Hepatocyte (in vitro differentiated cells): ENCODE data around the gene COG1.

ENCODE experiments used
- EZH2 ChIP-seq: fragments of 200-600 bp; sonication (generic); IDR thresholded peaks from 2 replicates; pipeline ENCODE4 v1.6.1; 2016; ENCODE audit warnings: antibody characterized with exemption, mild to moderate bottlenecking, borderline replicate concordance
- EZH2phosphoT487 ChIP-seq: fragments of 200-600 bp; sonication (generic); IDR thresholded peaks from one replicate; pipeline ENCODE4 v1.6.1; 2018; ENCODE audit warnings: antibody characterized with exemption, mild to moderate bottlenecking, low read depth, moderate library complexity; ENCODE audit not compliant: unreplicated experiment, severe bottlenecking
- TF ChIP-seq, protein P1 (sequence below): fragments of 200-600 bp; sonication (generic); IDR thresholded peaks from 2 replicates; pipeline ENCODE4 v1.5.1; 2016; ENCODE audit warnings: antibody characterized with exemption, mild to moderate bottlenecking; ENCODE audit not compliant: poor library complexity

DNA sequence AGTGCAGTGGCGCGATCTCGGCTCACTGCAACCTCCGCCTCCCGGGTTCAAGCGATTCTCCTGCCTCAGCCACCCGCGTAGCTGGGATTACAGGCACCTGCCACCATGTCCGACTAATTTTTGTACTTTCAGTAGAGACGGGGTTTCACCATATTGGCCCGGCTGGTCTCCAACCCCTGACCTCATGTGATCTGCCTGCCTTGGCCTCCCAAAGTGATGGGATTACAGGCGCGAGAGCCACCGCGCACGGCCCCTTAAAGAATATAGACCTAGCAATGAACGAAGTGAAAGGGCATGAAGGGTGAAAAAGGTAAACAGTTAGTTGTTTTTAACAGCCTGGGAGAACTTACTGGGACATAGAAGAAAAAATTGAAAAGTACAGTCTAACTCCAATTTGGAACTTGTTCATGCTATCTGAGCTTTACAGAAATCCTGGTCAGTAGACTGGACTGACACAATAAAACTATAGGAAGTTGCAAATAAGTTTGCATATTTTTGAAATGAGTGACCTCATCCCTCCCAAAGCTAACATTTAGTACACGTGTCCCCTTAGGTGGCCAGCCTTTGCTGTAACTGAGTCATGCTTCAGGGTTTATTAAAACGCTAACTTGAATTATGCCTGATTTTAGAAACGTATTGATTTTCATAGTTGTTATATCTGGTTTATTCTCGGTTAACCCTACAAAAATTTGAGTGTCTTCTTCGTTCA, 1.8 kb downstream of the COG1 start:
- TF ChIP-seq, protein P1, sequence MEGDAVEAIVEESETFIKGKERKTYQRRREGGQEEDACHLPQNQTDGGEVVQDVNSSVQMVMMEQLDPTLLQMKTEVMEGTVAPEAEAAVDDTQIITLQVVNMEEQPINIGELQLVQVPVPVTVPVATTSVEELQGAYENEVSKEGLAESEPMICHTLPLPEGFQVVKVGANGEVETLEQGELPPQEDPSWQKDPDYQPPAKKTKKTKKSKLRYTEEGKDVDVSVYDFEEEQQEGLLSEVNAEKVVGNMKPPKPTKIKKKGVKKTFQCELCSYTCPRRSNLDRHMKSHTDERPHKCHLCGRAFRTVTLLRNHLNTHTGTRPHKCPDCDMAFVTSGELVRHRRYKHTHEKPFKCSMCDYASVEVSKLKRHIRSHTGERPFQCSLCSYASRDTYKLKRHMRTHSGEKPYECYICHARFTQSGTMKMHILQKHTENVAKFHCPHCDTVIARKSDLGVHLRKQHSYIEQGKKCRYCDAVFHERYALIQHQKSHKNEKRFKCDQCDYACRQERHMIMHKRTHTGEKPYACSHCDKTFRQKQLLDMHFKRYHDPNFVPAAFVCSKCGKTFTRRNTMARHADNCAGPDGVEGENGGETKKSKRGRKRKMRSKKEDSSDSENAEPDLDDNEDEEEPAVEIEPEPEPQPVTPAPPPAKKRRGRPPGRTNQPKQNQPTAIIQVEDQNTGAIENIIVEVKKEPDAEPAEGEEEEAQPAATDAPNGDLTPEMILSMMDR: no peak
- TF ChIP-seq EZH2: no peak
- no peak for TF ChIP-seq EZH2phosphoT487
